ENCODE measurements around the gene CRIP2. TPM values are rescaled to one million over a fixed set of nuclear protein-coding genes. Genes with fewer than 3 reads are reported as not detected.

The CRIP2 gene
- total RNA-seq, 1 donor, result 8.6 TPM

DNA sequence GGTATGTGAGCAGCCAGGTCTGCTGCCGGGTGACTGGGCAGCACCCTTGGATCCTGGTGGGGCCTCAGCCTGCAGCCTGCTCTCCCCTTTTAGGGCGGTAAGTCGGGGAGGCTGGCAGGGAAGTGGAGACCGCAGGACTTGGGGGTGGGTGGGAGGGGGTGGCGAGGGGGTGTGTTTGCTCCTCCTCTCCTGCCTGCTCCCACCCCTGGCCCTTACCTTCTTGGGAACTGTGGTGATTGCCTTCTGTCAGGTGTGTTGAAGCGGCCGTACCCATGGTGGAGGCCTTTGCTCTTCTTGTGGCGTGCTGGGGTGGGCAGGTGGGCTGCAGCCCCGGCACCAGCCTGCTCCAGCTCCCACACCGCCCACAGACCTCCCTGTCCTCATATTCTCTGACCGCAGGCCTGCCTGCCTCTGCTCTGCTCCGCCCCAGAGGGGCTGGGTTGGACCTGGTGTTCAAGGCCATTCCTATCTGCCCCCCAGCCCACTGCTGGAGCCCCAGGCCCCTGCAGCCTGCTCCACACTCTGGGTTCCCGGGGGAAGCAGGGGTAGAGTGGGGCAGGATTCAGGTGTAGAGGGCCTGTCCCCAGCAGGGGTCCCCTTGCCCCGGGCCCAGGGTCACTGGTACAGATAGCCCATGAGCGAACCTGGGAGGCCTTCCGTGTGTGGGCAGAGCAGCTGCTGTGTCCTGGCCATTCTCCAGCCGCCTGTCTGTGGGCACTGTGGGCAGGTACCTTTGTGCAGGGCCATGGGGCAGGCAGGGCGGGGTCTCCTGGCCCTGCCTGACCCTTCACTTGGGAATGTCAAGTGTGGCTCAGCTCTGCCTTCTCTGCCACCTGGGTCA, 21.6 kb downstream of the CRIP2 start:
- DNase-seq (ENCODE audit: low read depth), result no peak
- TF ChIP-seq CTCF (IDR thresholded peaks at IDR 0.05; ENCODE audit: insufficient read depth, low read depth, low read length), result no peak
- no peak overlapping the region for H3K4me3 ChIP-seq (ENCODE audit: low read depth, low read length)

DNA sequence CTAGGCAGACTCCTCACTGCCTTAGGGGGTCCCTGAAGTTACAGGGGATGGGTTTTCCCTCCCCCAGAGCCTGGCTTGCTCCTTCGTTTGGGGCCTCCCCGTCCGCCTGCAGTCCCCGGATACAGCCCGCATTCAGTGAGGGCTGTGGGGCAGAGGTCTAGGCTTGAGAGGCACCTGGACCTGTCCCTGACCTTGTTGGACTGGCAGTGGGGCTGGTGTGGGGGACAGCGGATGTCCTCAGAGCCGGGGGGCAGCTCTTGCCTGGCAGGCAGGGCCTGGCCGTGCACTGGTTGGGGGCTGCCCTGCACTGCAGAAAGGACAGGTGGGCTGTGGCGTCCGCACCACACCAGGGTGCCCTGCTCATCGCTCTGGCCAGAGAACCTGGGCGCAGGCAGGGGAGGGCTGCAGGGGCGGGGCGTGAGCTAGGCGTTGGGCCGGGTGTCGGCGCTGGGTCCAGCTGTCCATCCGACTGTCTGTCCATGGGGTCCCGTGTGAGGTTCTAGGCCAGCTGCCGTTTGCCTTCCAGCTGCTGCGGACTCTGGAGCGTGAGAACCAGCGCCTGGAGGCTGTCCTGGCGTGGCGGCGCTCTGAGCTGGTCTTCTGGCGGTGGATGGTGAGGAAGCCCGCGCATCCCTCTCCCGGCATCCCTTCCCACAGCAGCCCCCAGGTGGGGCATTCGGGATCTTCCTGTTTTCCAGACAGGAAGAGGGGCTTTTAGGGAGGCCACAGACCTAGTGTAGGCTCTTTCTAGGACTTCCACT, 22.4 kb downstream of the CRIP2 start:
- no peak for DNase-seq (ENCODE audit: low read depth)
- no peak for TF ChIP-seq CTCF (IDR thresholded peaks at IDR 0.05; ENCODE audit: insufficient read depth, low read depth, low read length)
- no peak overlapping the region for H3K4me3 ChIP-seq (ENCODE audit: low read depth, low read length)

DNA sequence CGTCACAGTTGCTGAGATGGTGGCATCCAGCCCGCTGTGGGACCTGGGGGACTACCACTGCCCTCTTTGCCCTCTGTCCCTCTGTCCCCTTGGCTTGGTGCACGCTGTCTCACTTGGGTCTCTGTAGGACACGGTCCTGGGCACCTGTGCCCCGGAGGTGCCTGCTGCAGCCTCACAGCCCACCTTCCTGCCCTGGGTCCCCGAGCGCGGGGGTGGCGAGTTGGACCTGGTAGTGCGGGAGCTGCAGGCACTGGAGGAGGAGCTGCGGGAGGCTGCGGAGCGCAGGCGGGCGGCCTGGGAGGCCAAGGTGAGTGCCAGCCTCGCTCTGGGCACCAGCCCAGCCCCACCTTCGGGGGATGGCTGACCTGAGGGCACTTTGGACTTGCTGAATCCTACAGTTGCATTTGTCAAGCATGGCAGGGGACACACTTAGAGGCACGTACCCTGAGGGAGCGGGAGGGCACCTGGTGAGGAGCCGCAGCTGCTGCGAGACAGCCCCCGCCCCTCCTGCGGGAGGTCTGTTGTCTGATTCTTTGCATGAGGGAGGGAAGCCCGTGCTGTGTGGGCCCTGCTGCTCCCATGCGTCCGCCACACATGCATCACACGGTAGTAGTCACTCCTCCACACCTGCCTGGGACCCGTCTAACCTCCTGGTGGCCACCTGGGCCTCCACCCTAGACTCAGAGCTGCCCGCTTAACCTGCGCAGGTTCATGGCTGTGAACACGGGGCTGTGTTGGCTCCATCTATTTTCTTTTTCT, 23.2 kb downstream of the CRIP2 start:
- no peak for TF ChIP-seq CTCF (IDR thresholded peaks at IDR 0.05; ENCODE audit: insufficient read depth, low read depth, low read length)
- H3K4me3 ChIP-seq (ENCODE audit: low read depth, low read length), result no peak overlapping the region
- no peak for DNase-seq (ENCODE audit: low read depth)

DNA sequence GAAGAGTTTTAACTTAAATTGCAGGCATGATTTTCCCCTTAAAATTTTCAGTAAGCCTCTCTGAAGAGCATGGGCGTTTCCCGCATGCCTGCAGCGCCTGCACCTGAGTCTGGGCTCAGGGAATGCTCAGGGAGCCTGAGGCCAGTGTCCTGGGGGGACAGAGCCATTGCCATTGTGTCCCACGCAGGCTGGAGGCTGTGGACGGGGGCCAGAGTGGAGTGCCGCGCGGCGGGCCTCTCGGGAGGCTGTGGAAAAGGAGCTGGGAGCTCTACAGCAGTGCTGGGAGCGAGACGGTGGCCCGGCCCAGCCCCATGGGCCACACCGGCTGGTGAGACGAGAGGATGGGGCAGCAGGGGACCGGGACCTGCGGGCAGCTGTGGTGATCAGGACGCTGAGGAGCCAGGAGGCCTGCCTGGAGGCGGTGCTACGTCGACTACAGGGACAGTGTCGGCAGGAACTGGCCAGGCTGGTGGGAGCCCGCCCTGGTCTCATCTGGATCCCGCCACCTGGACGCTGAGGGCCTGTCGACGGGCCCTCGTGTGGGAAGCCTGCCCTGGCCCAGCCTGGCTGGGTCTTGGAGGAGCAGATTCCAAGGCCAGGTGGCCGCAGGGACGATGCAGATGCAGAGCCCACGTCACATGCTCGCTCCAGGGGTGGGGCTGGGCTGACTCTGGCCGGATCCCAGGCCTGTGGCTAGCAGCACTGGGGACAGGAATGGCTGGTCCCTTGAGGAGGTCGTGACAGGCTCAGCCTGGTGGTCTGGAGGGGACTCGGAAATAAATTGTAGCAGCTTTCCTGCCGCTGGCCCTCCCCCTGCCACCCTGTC, 24.0 kb downstream of the CRIP2 start:
- H3K4me3 ChIP-seq (ENCODE audit: low read depth, low read length), result no peak overlapping the region
- TF ChIP-seq CTCF (IDR thresholded peaks at IDR 0.05; ENCODE audit: insufficient read depth, low read depth, low read length), result no peak
- DNase-seq (ENCODE audit: low read depth), result no peak

DNA sequence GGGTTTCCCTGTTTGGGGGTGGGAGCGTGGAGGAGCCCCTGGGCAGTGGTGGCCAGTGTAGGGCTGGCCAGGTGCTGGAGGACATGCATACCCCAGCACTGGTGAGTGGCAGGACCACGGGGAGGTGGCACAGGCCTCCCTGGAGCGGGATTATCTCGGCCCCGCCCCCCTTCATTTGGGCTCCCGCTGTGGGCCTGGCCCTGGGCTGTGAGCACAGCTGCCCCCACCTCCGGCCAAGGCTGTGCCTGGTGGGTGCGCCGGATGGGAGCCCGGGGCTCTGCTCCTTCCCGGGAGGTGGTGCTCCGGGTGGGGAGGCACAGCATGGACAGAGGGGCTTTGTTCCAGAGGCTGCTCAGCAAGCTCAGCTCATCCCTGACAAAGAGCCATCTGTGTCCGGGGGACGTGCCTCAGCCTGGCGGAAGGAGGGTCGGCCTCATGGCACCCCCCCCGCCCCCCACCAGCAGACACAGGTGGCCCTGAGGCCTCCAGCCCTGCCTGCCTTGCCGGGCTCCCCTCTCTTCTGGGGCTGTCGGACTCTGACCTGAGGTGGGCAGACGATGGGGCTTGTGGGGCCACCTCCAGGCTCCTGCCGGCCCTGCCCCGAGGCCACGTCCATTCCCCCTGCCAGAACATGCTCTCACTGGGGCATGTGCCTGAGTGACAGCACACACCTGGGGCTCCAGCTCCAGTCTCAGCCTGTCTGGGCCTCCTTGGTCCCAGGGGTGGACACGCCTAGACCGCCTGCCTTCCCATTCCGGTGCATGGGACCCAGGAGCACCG, 24.8 kb downstream of the CRIP2 start:
- H3K4me3 ChIP-seq (ENCODE audit: low read depth, low read length), result no peak overlapping the region
- no peak for TF ChIP-seq CTCF (IDR thresholded peaks at IDR 0.05; ENCODE audit: insufficient read depth, low read depth, low read length)
- DNase-seq (ENCODE audit: low read depth), result no peak

All from fibroblast of villous mesenchyme (primary cell).